Heart left ventricle (tissue), 16 donors: ENCODE data around the gene NUDT4. TPM values are rescaled to one million over a fixed set of nuclear protein-coding genes. Genes with fewer than 3 reads are reported as not detected.

Experiments
- ATAC-seq, 4 donors: fragments of 200-7000 bp; cut with Tn5 transposase; one replicate each; pipeline ENCODE4 v1.9.1; 2020 to 2022; ENCODE audit warnings: moderate library complexity in 4 of 4, mild to moderate bottlenecking in 3 of 4, moderate number of reproducible peaks in 1 of 4
- DNase-seq, 5 donors: peaks; one replicate each; pipeline ENCODE4 v3.0.0-alpha.2; 2020
- H3K27ac ChIP-seq, 12 donors: fragments of 200-600 bp; sonication (generic) in 4 of 12; one replicate each; pipeline versions ENCODE4 v1.5.0 to v1.8.0; 2016 to 2022; ENCODE audit warnings: mild to moderate bottlenecking in 2 of 12
- H3K27me3 ChIP-seq, 9 donors: fragments of 200-600 bp; sonication (generic) in 2 of 9; one replicate each; pipeline versions ENCODE4 v1.5.1 to v1.8.0; 2016 to 2022; ENCODE audit warnings: mild to moderate bottlenecking in 3 of 9
- H3K36me3 ChIP-seq, 9 donors: fragments of 200-600 bp; sonication (generic) in 2 of 9; one replicate each; pipeline versions ENCODE4 v1.5.0 to v1.8.0; 2018 to 2022; ENCODE audit warnings: mild to moderate bottlenecking in 2 of 9
- H3K4me1 ChIP-seq, 12 donors: fragments of 200-600 bp; sonication (generic) in 4 of 12; one replicate each; pipeline versions ENCODE4 v1.5.0 to v1.8.0; 2016 to 2022; ENCODE audit warnings: mild to moderate bottlenecking in 3 of 12
- H3K4me3 ChIP-seq, 12 donors: fragments of 200-600 bp; sonication (generic) in 4 of 12; one replicate each; pipeline versions ENCODE4 v1.5.0 to v1.8.0; 2017 to 2022; ENCODE audit warnings: mild to moderate bottlenecking in 9 of 12, moderate library complexity in 4 of 12
- H3K9me3 ChIP-seq, 12 donors: fragments of 200-600 bp; sonication (generic) in 4 of 12; one replicate each; pipeline versions ENCODE4 v1.5.0 to v1.8.0; 2016 to 2022; ENCODE audit warnings: mild to moderate bottlenecking in 1 of 12
- POLR2A ChIP-seq, 2 donors: fragments of 450-650 bp; IDR thresholded peaks; one replicate each; pipeline ENCODE4 v1.6.1; 2017; ENCODE audit warnings: antibody characterized with exemption in 2 of 2, mild to moderate bottlenecking in 2 of 2, moderate library complexity in 2 of 2
- WGBS, 4 donors: extraction: QIAGEN DNeasy Blood & Tissue Kit in 2 of 4; methylation state at CpG; one replicate each; pipeline versions ENCODE4 v1.1.5 to v1.1.7; 2013 to 2018; 5-methylcytosine and 5-hydroxymethylcytosine counted together
- intact Hi-C, 10 donors: fragments of 100-400 bp; cut with DNase I; formaldehyde crosslinking; loops; one replicate each; pipeline versions ENCODE4 v1.11.1 to v1.14.2; 2022
- polyA plus RNA-seq, 2 donors: library from polyadenylated mRNA; stranded (reverse); fragments of 200-250 nt; gene quantifications; one replicate each; pipeline ENCODE4 v1.2.3, GENCODE V29; 2013
- total RNA-seq, 9 donors: library from RNA; depleted of rRNA in 2 of 9; stranded (reverse); fragments of >200 nt in 2 of 9; fragmentation: NEBNext Ultra II Directional in 3 of 9; extraction: Animal tissue kit (Norgen Biotek cat#: 25700) in 3 of 9; gene quantifications; one replicate each; pipeline versions ENCODE4 v1.1.0 to v1.2.4, GENCODE V29; 2016 to 2023
- TF ChIP-seq, protein P1 (sequence below), 12 donors: fragments of 200-600 bp; sonication (generic) in 4 of 12; IDR thresholded peaks; one replicate each; pipeline versions ENCODE4 v1.5.0 to v1.8.0; 2018 to 2022; ENCODE audit warnings: antibody characterized with exemption in 12 of 12, mild to moderate bottlenecking in 5 of 12
- donor health status: ischemic (EF 13 %, LVEDD 7.1; RV severe dilation, severe dysfunction).
- donor health status: healthy with polysubstance abuse.
- donor health status: DM: no; HTN: yes; CAD: no.
- donor health status: DM: no; HTN: no; CAD: no.
- donor health status: ischemic (EF 25% LVEDD 6.9; RV normal size, moderate dysfunction).
- donor health status: ischemic (EF 25% LVEDD 5.7; RV mildly dilated, moderate dysfunction).
- donor health status: healthy.
- donor health status: DM: yes; HTN: yes; CAD: no.
- donor health status: ischemic (EF 35%, LVEDD 5.7; RV mildly dilated, moderate dysfunction).
- donor health status: nonischemic (EF 11% LVEDD 7.7; RV severe dilation, severe dysfunction).
- donor health status: DM: yes; HTN: yes; CAD: no.
- donor health status: PGD.
- donor health status: ischemic (EF 29% LVEDD 5.4; RV normal size, mild dysfunction).
- donor health status: nonischemic (EF 23%, LVEDD 6.1; RV moderate dilation, normal function).

The NUDT4 gene
- total and polyA plus RNA-seq, 11 donors: 59.9 to 667 (median 242) TPM

DNA sequence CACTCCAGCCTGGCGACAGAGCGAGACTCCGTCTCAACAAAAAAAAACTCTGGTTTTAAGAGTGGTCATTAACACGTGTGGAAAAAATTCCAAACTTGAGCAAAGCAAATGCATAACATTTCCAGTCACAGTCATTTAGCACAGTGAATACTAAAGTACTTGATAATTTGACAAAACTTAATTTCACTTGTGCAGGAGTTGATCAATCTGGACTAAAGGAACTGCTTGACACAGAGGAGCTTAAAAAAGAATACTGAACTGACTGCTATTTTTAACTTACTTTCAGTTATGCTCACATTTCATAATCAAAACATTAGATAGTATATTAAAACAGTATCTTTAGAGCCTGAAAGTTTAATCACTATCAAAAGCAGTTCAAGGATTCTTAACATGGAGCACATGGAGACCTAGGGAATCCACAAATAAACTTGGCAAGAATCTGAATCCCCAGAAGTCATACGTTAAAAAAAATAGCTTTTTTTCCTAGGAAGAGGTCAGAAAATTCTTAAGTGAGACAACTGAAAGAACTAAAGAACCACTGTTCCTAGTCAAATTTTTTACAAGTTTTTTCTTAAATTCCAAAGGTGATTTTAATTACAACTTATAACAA, 56.6 kb downstream of the NUDT4 start:
- H3K27me3 ChIP-seq: no peaks in the 10 kb centered on the region
- intact Hi-C loops: no loop called here
- no peaks in the 10 kb centered on the region for H3K36me3 ChIP-seq
- no peak for DNase-seq
- no peak for TF ChIP-seq POLR2A (IDR thresholded peaks at IDR 0.05)
- TF ChIP-seq, protein P1, sequence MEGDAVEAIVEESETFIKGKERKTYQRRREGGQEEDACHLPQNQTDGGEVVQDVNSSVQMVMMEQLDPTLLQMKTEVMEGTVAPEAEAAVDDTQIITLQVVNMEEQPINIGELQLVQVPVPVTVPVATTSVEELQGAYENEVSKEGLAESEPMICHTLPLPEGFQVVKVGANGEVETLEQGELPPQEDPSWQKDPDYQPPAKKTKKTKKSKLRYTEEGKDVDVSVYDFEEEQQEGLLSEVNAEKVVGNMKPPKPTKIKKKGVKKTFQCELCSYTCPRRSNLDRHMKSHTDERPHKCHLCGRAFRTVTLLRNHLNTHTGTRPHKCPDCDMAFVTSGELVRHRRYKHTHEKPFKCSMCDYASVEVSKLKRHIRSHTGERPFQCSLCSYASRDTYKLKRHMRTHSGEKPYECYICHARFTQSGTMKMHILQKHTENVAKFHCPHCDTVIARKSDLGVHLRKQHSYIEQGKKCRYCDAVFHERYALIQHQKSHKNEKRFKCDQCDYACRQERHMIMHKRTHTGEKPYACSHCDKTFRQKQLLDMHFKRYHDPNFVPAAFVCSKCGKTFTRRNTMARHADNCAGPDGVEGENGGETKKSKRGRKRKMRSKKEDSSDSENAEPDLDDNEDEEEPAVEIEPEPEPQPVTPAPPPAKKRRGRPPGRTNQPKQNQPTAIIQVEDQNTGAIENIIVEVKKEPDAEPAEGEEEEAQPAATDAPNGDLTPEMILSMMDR (IDR thresholded peaks at IDR 0.05): no peak
- peaks cover 9 to 91% (median 62%) of the 10 kb centered on the region in 12 donors for H3K4me1 ChIP-seq
- peak overlapping the region; percentile 44 to 69 (median 56) for H3K27ac ChIP-seq
- 27 to 44% (median 36%) methylated on average over 5 of the region's 5 CpGs for WGBS, 4 donors
- peak in 3 of 4 donors; percentile 27 to 49 (median 40) for ATAC-seq
- H3K9me3 ChIP-seq: no peaks in the 10 kb centered on the region
- peak overlapping the region in 9 of 12 donors; percentile 11 to 29 (median 19) for H3K4me3 ChIP-seq

DNA sequence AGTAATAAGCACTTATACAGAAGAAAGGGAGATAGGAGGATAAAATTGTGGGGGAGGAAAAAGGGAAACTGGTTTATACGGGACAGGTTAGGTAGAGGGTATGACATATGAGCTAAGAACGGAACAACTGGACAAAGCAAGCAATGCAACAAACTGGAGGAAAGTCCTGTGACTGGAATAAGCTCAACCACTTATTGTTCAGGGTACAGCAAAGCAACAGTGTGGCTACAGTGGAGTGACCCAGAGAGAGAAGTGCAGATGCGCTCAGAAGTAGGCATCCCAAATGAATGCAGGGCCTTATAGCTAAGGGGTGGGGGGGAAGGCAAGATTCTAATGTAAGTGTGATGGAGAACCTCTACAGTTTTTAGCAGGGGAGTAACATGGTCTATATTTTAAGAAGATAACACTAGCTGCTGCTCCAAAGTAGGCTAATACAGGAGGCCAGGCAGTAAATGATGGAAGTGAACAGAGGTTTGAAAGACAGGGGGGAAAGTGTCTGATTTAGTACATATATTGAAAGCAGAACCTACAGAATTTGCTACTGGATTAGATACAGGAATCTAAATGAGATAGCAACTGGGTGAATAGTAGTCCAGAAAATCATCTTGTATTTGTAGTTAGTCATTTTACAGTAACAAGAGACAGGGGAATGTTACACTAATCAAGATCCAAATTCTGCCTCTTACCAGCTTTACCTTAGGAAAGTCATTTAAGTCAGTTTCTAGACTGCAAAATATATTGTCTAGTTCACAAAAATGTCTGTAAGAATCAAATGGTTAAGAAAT, 60.7 kb downstream of the NUDT4 start:
- Histone ChIP-seq H3K9me3 (no peaks in the 10 kb centered on the region), H3K27me3 (no peaks in the 10 kb centered on the region), H3K4me1 (peaks cover 9 to 83% (median 65%) of the 10 kb centered on the region in 12 donors), H3K4me3 (no peak overlapping the region), H3K36me3 (no peaks in the 10 kb centered on the region), H3K27ac (peak overlapping the region in 3 of 12 donors; percentile 6 to 35 (median 8))
- no peak for ATAC-seq
- intact Hi-C loops: no loop called here
- 47 to 59% (median 55%) methylated on average over 3 of the region's 3 CpGs for WGBS, 4 donors
- TF ChIP-seq, protein P1 (IDR thresholded peaks at IDR 0.05): no peak
- no peak for TF ChIP-seq POLR2A (IDR thresholded peaks at IDR 0.05)
- DNase-seq: no peak

DNA sequence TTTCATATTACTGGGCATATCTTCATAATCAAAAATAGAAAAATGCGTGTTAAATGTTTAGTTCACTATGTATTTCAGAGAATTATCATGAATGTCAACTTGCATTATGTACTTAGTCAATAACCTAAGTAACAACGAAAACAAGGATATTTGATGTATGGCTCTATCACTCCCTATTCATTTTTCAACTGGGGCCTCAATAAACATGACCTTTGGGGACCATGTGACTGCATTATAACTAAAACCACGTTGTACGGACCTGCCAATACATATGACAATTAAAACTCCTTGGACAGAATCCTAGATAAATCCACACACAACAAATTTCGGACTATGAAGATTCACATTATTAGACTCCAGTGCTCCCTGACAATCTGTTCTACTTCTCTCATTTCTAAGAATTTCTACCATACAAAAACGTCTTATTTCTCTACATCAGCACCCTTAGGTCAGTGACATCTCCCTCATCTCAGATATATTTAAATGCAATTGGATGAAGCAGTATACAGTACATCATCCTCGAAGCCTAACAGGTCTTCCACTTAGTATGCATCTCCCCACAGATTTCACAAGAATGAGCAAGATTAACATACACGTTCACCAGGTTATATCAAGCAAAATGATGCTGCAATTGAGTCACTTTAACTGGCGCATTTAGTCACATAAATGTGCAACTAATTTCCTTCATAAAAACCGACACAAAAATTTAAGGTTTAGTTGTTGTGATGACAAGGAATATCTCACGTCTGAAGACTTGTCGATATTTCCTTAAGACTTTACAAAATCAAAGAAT, 62.5 kb downstream of the NUDT4 start:
- peak overlapping the region; percentile 68 to 100 (median 94) for H3K4me3 ChIP-seq
- WGBS, 4 donors: 22 to 31% (median 24%) methylated on average over 12 of the region's 12 CpGs
- no peaks in the 10 kb centered on the region for H3K27me3 ChIP-seq
- ATAC-seq: no peak
- H3K4me1 ChIP-seq: peaks cover 7 to 65% (median 50%) of the 10 kb centered on the region in 12 donors
- DNase-seq: no peak
- intact Hi-C loops: no loop called here
- no peaks in the 10 kb centered on the region for H3K9me3 ChIP-seq
- TF ChIP-seq POLR2A (IDR thresholded peaks at IDR 0.05): no peak
- TF ChIP-seq, protein P1 (IDR thresholded peaks at IDR 0.05): no peak
- H3K36me3 ChIP-seq: no peaks in the 10 kb centered on the region
- H3K27ac ChIP-seq: peak overlapping the region in 4 of 12 donors; percentile 91 to 96 (median 94)
